GM19351 (cell line): Measurements from ENCODE around the gene TBCEL.
"Not testable (repeated sequence)": the region's sequence is repeated elsewhere in the genome, so short reads cannot be mapped to it uniquely, and the experiment has no call there.

Experiments used
- ATAC-seq: cut with Tn5 transposase; IDR thresholded peaks from one replicate; pipeline ENCODE4 v1.9.1; 2021; ENCODE audit warnings: mild to moderate bottlenecking, moderate library complexity; ENCODE audit not compliant: unreplicated experiment

TBCEL gene

DNA sequence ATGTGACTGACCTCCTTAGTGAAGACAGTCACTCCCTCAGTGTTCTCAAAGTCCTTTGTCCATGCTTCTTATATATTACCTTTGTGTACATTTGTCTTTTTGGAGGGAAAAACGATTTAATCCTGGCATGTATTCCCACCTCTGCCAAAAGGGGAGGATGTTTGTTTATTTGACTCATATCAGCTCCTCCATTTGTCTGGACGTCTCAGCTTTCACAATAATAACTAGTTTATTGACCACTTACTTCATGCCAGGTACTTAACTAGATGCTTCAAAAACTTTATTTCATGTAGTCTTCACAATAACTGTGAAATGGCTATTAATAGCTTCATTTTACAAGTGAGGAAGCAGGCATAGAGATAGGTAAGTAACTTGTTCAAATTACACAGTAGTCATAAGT lies 5.3 kb downstream of the TBCEL start:
- ATAC-seq, result no peak

DNA sequence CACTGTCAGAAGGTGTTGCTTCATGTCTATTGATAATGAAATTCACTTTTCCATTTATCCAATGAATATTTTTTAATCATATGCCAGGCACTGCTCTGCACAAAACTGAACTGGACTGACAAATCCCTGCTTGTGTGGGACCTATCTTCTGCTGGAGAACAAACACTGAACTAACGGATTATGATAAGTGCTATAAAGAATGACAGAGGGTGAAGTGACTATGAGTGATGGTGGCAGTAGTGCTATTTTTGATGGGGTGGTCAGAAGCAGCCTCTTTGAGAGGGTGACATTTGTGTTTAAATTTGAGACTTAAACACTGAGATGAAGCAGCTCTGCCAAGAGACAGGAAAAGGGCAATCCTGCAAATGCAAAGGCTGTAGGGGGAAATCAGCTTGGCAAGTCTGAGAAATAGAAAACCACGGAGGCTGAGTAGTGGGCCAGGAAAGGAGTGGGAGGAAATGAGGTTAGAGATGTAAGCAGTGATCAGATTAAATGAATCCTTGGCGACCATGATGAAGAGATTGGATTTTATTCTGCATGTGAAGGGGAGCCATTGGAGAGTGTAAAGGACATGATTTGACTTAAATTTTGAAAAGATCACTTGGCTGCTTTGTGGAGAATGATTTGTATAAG lies 6.0 kb downstream of the TBCEL start:
- no peak for ATAC-seq

DNA sequence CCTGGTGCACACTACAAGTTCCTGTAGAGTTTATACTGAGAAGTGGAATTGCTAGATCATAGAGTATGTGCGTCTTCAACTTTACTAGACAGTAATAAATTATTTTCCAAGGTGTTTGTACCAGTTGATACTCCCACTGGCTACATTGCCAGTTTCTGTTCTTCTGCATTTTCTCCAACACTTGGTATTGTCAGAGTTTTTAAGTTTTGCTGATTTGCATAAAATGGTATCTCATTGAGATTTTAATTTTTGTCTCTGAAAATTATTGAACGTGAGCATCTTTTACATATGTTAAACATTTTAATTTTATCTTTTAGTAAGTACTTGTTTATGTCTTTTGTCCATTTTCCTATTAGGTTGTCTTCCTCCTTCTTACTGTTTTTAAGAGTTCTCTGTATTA lies 7.3 kb downstream of the TBCEL start:
- no peak for ATAC-seq

DNA sequence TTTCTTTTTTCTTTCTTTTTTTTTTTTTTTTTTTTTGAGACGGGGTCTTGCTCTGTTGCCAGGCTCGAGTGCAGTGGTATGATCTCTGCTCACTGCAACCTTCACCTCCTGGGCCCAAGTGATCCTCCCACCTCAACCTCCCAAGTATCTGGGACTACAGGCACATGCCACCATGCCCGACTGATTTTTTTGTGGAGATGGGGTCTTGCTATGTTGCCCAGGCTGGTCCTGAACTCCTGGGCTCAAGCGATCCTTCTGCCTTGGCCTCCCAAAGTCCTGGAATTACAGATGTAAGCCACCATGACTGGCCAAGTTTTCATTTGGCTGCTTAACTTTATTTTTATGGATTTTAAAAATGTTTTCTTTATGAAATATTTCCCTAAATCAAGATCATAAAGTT lies 7.7 kb downstream of the TBCEL start:
- ATAC-seq, result not testable (repeated sequence)

DNA sequence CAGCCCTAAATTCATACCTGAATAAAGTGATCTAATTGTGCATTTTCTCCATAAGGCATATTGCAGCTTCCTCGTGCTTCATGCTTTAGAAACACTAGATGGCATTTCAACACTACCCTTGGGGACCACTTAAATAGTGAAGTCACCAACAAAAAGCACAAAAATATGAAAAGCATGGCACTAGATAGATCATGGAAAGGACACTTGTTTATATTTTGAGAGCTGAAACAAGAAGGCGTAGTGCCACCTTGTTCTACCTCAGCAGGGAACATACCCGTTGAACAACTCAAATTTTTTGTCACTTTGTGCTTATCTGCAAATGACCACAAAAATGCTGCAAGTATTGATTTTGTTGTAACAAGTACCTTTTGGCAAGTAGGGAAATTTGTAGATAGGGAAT lies 8.6 kb downstream of the TBCEL start:
- ATAC-seq, result no peak

DNA sequence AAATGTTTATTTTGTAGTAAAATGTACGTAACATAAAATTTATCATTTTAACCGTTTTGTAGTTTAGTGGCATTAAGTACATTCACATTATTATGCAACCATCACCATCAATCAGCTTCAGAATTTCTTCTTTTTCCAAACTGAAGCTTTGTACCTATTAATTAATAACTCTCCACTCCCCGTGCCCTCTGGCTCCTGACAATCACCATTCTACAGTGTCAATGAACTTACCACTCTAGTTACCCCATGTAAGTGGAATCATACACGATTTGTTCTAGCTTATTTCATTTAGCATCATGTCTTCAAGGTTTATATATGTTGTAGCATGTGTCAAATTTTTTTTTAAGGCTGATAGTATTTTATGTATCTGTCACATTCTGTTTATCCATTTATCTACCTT lies 9.7 kb downstream of the TBCEL start:
- no peak for ATAC-seq

DNA sequence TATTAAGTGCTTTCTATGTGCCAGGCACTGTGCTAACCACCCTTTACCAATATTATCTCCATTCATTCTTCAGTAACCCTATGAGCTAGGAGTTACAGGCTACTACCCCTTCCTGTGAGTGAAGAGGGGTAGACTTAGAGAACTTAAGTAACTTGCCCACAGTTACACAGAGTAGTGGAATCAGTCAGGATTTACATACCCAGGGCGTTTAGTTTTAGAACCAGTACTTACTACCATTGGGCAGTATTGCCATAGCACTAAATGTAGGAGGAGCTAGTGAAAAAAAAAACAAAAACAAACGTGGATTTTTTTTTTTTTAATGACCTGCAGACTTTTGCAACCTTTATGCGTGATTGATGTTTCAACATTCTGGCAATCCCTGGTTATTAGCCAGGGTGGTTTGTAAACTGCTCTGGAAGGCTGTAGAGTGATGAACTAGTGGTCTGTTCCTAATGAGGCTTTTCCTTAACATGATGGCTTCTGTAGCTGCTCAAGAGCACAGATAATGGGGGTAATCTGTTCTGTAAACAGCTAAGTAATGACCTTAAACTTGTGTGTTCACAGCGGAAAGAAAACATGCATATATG lies 11.4 kb downstream of the TBCEL start:
- no peak for ATAC-seq

DNA sequence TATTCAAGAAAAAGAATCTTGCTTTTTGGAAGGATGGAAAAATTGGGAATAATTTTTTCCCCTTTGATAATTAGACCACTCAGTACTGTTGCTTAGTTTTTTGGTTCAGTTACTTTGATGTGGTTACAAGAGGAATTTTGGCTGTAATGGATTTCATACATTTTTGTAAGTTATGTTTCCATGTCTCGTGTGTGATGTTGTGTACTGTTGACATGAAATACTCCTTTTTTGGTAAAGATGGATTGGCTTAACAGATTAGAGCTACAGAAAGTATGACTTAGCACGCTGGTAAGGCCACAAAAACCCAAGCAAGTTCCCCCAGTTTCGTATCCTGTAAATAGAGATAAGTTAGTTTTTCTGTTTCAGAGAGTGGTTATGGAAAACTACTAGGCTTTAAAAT lies 11.9 kb downstream of the TBCEL start:
- no peak for ATAC-seq

DNA sequence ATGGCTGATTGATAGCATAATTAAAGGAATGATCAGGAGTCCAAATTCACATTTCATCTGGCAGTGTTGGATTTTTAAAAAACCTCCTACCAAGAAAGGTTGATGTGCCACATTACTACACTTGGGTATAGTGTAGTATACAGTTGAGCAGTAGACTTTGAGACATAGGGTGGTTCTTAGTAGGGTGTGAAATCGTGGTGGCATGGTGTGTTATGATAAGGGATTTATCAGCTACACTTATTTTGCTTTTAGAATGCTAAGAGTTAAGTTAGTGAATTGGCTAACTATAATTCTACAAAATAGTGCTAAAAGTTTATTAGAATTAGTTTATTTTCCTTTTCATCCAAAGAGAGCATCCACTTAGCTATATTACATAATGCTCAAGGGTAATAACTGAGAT lies 13.1 kb downstream of the TBCEL start:
- ATAC-seq, result no peak

DNA sequence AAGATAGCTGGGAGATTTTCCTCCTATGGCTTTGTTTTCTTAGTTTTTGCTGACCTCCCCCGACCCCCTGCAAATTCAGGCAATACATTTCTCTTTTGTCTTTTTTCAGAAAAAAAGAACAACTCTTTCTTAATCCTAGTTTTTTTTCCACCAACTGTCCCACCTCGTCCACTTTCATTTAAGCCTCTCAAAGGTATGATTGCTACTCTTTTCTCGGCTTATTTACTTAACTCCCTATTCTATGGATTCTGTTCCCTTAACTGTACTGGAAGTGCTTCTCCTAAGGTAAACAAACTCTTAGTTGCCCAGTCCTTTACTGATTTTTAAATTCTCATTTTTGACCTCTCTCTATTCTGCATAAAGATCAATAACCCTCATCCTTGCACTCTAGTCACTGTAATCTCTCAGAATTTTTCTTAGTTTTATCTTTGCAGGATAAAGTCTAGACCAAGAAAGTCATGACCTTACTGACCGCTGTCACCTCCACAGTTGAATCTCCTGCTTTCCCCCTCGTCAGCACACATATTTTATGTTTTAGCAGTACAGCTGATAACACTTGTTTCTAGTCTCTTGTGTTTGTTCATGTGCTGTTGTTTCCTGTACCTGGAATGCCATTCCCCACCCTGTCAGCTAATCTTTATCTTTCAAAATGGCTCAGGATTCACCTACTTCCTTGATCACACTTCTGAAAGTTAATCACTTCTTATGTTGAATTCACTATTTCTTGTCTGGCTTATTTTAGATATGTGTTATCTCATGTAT lies 14.9 kb downstream of the TBCEL start:
- no peak for ATAC-seq

DNA sequence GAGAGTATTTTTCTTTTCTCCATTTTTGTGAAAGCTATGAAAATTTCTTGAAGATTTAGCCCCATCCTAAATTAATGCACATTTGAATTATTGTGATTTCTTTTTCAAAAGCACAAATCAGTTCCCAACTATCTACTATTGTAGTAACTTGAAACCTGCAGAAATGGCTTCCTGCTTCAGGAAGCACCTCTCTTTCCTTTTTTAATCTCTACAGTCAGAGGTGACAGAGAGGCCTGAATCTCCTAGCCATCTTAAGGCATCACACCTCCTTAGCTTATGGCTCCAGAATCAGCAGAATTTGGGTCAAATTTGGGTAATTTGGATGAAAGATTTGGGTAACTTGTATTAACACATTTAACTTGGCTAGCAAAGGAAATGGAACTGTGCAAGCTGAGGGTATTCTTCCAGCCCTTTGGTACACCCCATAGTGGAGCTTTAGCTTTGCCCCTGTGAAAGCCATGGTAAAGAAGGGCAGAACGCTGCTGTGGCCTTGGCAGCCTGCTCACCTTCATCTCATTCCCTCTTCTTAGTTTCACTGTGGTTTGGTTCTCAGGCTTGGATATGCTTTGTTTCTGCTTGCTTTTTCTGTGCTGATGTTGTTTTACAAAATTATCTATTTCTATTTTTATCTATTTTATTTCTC lies 16.2 kb downstream of the TBCEL start:
- ATAC-seq, result no peak

DNA sequence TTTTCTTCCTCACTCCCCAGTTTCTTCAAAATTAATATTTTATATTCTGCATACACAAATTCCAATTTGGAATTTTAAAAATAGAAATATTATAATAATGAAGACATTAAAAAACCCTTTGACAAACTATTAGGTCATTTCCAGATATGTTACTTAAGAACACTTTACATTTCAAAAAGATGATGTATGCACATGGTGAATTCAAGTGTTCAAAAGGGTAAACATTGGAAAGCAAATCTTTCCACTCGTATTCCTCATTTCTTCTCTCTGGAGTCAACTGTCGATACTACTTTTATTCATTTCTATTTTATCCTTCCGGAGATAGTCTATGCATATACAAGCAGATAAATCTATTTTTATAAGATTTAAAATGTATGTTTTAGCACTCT lies 16.7 kb downstream of the TBCEL start:
- no peak for ATAC-seq

DNA sequence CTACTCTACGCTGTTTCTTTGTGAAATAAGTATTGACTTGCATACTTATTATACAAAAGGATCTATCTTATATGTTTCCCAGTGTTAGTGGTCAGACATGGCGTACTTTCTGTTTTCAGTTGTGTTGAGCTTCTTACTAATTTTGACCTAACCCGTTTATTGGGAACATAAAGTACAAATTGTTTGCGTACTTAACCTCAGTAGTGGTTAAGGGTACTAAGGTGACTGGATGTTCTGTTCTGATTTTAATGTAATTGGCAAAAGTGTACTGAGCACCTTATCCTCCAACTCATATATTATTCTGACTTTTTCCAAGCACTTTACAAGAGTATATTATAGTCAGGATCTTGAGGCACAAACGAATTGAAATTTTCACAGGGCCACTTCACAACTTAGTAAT lies 17.2 kb downstream of the TBCEL start:
- no peak for ATAC-seq

DNA sequence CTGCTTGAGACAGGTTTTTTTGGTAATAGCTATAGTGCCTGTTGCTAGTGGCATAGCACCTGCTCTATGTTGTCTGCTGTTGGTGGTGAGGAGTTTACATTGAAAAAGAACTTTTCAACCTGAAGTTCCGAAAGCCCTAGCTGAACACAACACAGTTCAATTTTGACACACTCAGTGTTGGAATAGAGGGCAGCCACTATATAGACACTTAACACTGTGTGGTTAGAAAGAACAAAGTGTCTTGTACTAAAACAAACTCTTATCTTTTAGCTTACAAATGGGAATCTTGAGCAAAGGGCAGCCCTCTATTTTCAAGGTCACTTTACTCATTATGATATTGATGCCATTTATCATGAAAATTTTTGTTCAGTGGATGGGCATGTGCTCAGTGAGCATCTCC lies 18.4 kb downstream of the TBCEL start:
- ATAC-seq, result no peak

DNA sequence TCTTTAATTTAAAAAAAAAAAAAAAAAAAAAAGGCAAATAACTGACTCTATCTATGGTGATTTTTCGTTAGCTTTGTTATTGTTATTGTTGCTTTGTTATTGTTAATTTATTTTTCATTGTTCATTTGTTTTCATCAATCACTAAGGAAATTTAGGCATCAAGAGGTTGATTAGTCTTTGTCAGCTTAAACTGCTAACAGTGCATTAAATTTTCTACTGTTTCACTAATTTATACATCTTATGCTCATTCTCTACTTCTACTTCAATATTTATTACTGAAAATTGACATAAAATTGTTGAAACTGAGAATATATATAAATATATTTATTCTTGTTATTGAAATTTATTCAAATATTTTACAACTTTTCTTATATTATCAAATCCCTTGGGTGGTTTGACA lies 24.0 kb downstream of the TBCEL start:
- ATAC-seq, result no peak

DNA sequence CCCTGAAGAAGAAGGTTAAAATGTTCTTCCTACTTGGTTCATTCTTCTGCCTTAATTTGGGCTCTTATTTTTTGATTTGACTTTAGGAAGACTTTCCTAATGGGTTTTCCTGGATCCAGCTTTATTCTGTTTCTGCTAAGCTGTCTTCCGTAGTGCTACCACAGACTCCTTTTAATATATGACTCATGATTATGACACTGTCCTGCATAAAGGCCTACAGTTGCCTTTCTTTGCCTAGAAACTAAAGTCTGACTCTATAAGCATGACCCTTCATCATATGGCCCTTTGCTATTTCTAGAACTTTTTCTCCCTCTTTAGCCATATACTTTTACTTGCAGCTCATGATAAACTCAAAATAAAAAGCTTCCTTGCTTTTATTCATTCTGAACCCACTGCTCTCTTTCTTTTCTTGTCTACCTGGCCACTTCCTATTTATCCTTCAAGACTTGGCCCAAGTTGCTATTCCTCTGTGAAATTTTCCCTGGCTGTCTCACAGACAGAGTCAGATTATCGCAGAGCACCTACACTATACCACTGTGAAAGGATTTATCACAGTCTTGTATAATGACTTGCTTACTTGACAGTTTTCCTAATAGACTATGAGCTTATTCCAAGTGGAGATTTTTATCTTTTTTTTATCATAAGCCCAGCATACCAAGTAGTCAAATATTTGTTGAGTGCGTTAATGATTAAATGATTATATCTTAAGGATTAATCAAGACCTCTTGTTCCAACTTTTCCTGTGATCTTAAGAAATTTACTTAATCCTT lies 24.7 kb downstream of the TBCEL start:
- no peak for ATAC-seq

DNA sequence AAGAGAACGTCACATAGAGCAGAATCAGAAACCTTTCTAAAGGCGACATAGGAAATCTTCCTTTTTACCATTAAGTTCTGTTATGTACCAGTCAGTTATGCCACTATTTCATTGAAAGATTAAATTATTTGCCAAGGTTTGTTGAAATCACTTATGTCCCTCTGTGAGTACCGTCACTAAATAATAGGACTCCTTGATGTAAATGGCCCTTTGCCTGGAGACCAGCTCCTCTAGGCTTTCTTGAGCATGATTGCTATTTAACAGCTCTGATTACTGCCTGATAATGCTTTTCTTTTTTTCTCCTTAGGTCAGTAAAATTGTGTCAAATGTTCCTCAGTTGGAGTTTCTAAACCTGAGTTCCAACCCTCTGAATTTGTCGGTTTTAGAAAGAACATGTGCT lies 29.3 kb downstream of the TBCEL start:
- no peak for ATAC-seq

DNA sequence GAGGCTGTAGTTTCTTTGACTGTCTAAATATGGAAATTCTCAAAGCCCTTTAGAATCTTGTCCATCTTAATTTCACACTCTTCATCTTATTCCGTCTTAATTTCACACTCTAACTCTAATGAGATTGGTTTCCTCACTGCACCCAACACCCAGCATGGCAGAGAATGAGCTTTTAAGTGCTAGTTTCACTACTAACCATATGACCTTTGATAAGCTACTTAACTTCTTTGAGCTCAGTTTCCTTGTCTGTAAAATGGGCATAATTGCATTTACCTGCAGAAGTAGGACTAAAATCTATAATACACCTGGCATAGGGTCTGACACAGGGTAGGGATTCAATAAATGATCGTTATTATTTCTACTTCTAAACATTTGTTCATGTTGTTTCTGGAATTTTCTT lies 30.4 kb downstream of the TBCEL start:
- ATAC-seq, result no peak

DNA sequence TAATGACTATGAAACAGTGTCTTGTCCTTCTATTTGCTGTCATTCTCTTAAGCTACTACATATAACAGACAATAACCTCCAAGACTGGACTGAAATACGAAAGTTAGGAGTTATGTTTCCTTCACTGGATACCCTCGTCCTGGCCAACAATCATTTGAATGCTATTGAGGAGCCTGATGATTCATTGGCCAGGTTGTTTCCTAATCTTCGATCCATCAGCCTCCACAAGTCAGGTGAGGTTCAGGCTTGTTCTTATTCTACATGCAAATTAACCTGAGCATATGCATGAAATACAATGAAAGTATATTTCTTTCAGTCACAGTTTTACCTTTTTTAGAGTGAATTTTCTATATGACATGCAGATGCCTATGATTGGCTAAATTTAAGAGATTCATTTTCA lies 31.2 kb downstream of the TBCEL start:
- ATAC-seq, result no peak

DNA sequence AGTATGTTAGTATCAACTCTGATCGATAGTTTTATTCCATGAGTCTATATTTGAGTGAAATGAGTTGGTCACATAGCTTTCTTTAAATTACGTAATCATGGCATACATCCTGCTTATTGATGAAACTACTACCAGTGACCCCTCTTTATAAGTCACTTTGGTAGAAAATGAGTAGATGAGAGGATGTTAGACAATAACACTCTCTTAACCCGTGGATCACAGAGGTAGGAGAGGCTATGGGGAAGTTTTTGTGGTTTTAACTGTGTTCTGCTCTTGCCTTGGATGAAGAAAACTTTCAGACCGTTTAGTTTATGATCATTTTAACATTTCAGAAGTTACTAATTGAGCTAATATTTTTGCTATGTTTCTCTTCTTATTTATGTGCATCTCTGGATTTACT lies 34.0 kb downstream of the TBCEL start:
- no peak for ATAC-seq

DNA sequence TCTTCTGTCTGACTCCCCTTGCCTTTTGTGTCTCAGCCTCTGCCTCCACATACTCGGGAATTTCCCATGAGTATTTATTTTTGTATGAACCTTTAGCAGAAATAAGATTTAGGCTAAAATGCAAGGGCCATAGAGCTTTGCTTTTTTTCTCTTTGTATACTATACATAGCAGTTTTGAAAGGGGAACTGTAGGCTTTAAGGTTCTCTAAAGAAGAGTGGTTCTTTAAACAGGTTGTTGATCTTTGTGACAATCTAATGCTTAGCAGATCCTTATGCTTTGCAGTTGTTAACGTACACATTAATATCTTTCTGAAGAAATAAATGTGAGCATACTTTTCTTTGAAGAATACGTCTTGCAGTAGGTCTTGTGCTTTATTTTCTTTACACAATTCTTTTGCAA lies 35.0 kb downstream of the TBCEL start:
- no peak for ATAC-seq
